HepG2 (cell line): Measurements from ENCODE around the gene HTRA3. TPM values are rescaled to one million over a fixed set of nuclear protein-coding genes. Genes with fewer than 3 reads are reported as not detected.

Experiments
- ATAC-seq: fragments of 200-7000 bp; cut with Tn5 transposase; 3 replicates; pipeline ENCODE4 v1.9.1; 2020; ENCODE audit warnings: mild to moderate bottlenecking, moderate library complexity
- BruUV-seq: library from RNA; stranded (reverse); fragments of 400-500 nt; replicated peaks from 2 replicates; lab custom pipeline; 2021; lab: Mats Ljungman, UMichigan
- CTCF ChIA-PET: fragments of 300-600 bp; formaldehyde crosslinking; extraction: SDS; loops from one replicate; lab custom pipeline; 2021; ENCODE audit warnings: low total read pairs, inconsistent platforms, low intra/inter-chr PET ratio; lab: Yijun Ruan, JAX
- POLR2A ChIA-PET: fragments of 350-600 bp; sonication (Branson Sonifier 250); formaldehyde crosslinking; loops from one replicate; lab custom pipeline; 2020; ENCODE audit warnings: antibody characterized with exemption, inconsistent platforms; lab: Yijun Ruan, JAX
- DNase-seq: peaks from one replicate; pipeline ENCODE4 v3.0.0-alpha.2; 2015; ENCODE audit warnings: low spot score
- FAIRE-seq: peaks from 3 replicates; lab custom pipeline; 2011; peaks lifted over from hg19 to GRCh38; lab: Jason Lieb, UNC
- H2AFZ ChIP-seq: one replicate; pipeline ENCODE4 v1.6.1; 2011; ENCODE audit warnings: low read length, inconsistent platforms
- H3K27ac ChIP-seq: fragments of 300-600 bp; 3 replicates; pipeline ENCODE4 v1.8.0; 2011; ENCODE audit warnings: mixed run types, mild to moderate bottlenecking, mixed read lengths, low read length, inconsistent platforms; ENCODE audit not compliant: insufficient read depth; ENCODE audit errors: extremely low read length
- H3K27me3 ChIP-seq, 2 experiments: fragments of 200-600 bp in 1 of 2; 2 replicates in 1 of 2; 3 replicates in 1 of 2; pipeline versions ENCODE4 v1.6.0 to v1.8.0; 2011; ENCODE audit warnings: low read length in 2 of 2, mild to moderate bottlenecking in 2 of 2, moderate library complexity in 2 of 2, inconsistent platforms in 1 of 2; ENCODE audit not compliant: insufficient read depth in 2 of 2, control insufficient read depth in 1 of 2
- H3K36me3 ChIP-seq, 2 experiments: fragments of 200-600 bp in 1 of 2; replicated peaks in 1 of 2; 2 replicates in 1 of 2; 3 replicates in 1 of 2; pipeline versions ENCODE4 v1.5.1 to v1.8.0; 2011; ENCODE audit warnings: low read length in 2 of 2, inconsistent platforms in 1 of 2; ENCODE audit not compliant: insufficient read depth in 2 of 2, control insufficient read depth in 1 of 2
- H3K4me1 ChIP-seq: 2 replicates; pipeline ENCODE4 v1.5.1; 2012; ENCODE audit warnings: low read length, inconsistent platforms; ENCODE audit not compliant: insufficient read depth
- H3K4me2 ChIP-seq: 2 replicates; pipeline ENCODE4 v1.6.0; 2011; ENCODE audit warnings: low read depth, low read length, inconsistent platforms
- H3K4me3 ChIP-seq, 3 experiments: fragments of 200-600 bp in 1 of 3; sonication (generic), shearing (Covaris generic) in 1 of 3; replicated peaks in 1 of 3; 2 replicates each; pipeline ENCODE4 v1.5.1; 2011 to 2016; ENCODE audit warnings: low read length in 3 of 3, inconsistent platforms in 2 of 3, low read depth in 2 of 3, mild to moderate bottlenecking in 2 of 3, control low read depth in 1 of 3, mixed read lengths in 1 of 3; ENCODE audit not compliant: insufficient read depth in 1 of 3
- H3K79me2 ChIP-seq: one replicate; pipeline ENCODE4 v1.6.1; 2011; ENCODE audit warnings: low read length, inconsistent platforms; ENCODE audit not compliant: insufficient read depth
- H3K9ac ChIP-seq: 2 replicates; pipeline ENCODE4 v1.6.0; 2011; ENCODE audit warnings: mild to moderate bottlenecking, low read depth, low read length, inconsistent platforms; ENCODE audit not compliant: insufficient read depth
- H3K9me3 ChIP-seq: 2 replicates; pipeline ENCODE4 v1.5.1; 2012; ENCODE audit warnings: mild to moderate bottlenecking, low read length
- H4K20me1 ChIP-seq: 2 replicates; pipeline ENCODE4 v1.6.0; 2011; ENCODE audit warnings: inconsistent platforms, mild to moderate bottlenecking, low read length, moderate library complexity; ENCODE audit not compliant: insufficient read depth
- ATF7 ChIP-seq, 2 experiments: fragments of 450-650 bp in 1 of 2; sonication (generic) in 1 of 2; formaldehyde crosslinking in 1 of 2; IDR thresholded peaks; 2 replicates each; pipeline versions ENCODE4 v1.4.0 to v1.6.1; 2016 to 2020; ENCODE audit warnings: antibody characterized with exemption in 1 of 2, mild to moderate bottlenecking in 1 of 2, missing genetic modification reagents in 1 of 2
- ATM ChIP-seq: fragments of 450-650 bp; IDR thresholded peaks from 2 replicates; pipeline ENCODE4 v1.7.1; 2017; ENCODE audit warnings: mild to moderate bottlenecking, borderline replicate concordance
- CREB1 ChIP-seq, 2 experiments: fragments of 450-650 bp in 1 of 2; IDR thresholded peaks; 2 replicates each; pipeline ENCODE4 v1.6.1; 2016 to 2017; ENCODE audit warnings: control low read depth in 1 of 2, mild to moderate bottlenecking in 1 of 2, missing compliant biosample characterization in 1 of 2, missing genetic modification characterization in 1 of 2
- GATAD2A ChIP-seq: IDR thresholded peaks from 2 replicates; pipeline ENCODE4 v1.6.1; 2016
- HINFP ChIP-seq: sonication (generic); formaldehyde crosslinking; IDR thresholded peaks from 2 replicates; pipeline ENCODE4 v1.4.0; 2020; ENCODE audit warnings: low read depth, mild to moderate bottlenecking, missing genetic modification reagents
- SMARCC2 ChIP-seq: fragments of 450-650 bp; IDR thresholded peaks from 2 replicates; pipeline ENCODE4 v1.6.1; 2017; ENCODE audit warnings: antibody characterized with exemption, mild to moderate bottlenecking
- SMARCE1 ChIP-seq: fragments of 450-650 bp; IDR thresholded peaks from 2 replicates; pipeline ENCODE4 v1.6.1; 2017; ENCODE audit warnings: borderline replicate concordance
- SNAPC2 ChIP-seq: sonication (generic); formaldehyde crosslinking; IDR thresholded peaks from 2 replicates; pipeline ENCODE4 v1.8.1; 2022; ENCODE audit warnings: mild to moderate bottlenecking, missing genetic modification reagents
- SP2 ChIP-seq: sonication (generic); formaldehyde crosslinking; IDR thresholded peaks from 2 replicates; pipeline ENCODE4 v1.5.1; 2020; ENCODE audit warnings: mild to moderate bottlenecking, missing genetic modification reagents
- ZFP91 ChIP-seq: sonication (generic); formaldehyde crosslinking; IDR thresholded peaks from 2 replicates; pipeline ENCODE4 v1.9.0; 2022; ENCODE audit warnings: missing genetic modification reagents, mild to moderate bottlenecking, borderline replicate concordance
- ZNF383 ChIP-seq: sonication (generic); formaldehyde crosslinking; IDR thresholded peaks from 2 replicates; pipeline ENCODE4 v1.4.0; 2020; ENCODE audit warnings: missing genetic modification reagents, mild to moderate bottlenecking, borderline replicate concordance
- ZSCAN20 ChIP-seq: sonication (generic); formaldehyde crosslinking; IDR thresholded peaks from 2 replicates; pipeline ENCODE4 v1.4.0; 2020; ENCODE audit warnings: missing genetic modification reagents, mild to moderate bottlenecking, borderline replicate concordance
- WGBS: methylation state at CpG from one replicate; pipeline ENCODE4 v1.1.6; 2017; ENCODE audit warnings: low lambda C conversion rate; 5-methylcytosine and 5-hydroxymethylcytosine counted together
- in situ Hi-C: cut with HindIII; loops from 2 replicates; pipeline ENCODE4 v1.10.0; 2017; ENCODE audit warnings: low pct_unique_long_range_greater_than_20kb; ENCODE audit not compliant: extremely low pct_ligation_motif_present
- intact Hi-C: fragments of 100-400 bp; cut with micrococcal nuclease; formaldehyde crosslinking; loops from one replicate; pipeline ENCODE4 v1.10.0; 2022; ENCODE audit not compliant: unreplicated experiment
- polyA plus RNA-seq, 8 experiments: library from polyadenylated mRNA; depleted of rRNA in 3 of 8; stranded (reverse) in 7 of 8; unstranded in 1 of 8; fragments of >200 nt; fragmentation: Illumina TruSeq in 4 of 8; extraction: Trizol in 4 of 8; gene quantifications; 2 replicates each; pipeline versions ENCODE4 v1.2.1 to v1.2.3, GENCODE V29; 2011 to 2016; ENCODE audit warnings: low read depth in 4 of 8, missing spikeins in 1 of 8, mixed read lengths in 1 of 8; ENCODE audit not compliant: insufficient read depth in 1 of 8
- total RNA-seq, 5 experiments: library from RNA; depleted of rRNA; stranded (reverse); fragments of >200 nt; fragmentation: Illumina TruSeq; extraction: Trizol; gene quantifications; 2 replicates each; pipeline ENCODE4 v1.2.3, GENCODE V29; 2016; ENCODE audit warnings: low read depth in 1 of 5

The HTRA3 gene
- total and polyA plus RNA-seq, 2 of the 13 experiments (the other 11 are each of a cell fraction or from before 2014, with no cell fraction given), result 0.17 TPM; not detected in 1

GRCh38 chr4:8324640-8325239 is 55.2 kb downstream of the HTRA3 start (continued):
- TF ChIP-seq ZSCAN20 (no peak), SP2 (no peak), CREB1 (IDR thresholded peaks at IDR 0.05) (peak; percentile 63), CREB1 (CRISPR knock-in tag; IDR thresholded peaks at IDR 0.05) (no peak), ZNF383 (CRISPR knock-in tag) (no peak), ATF7 (IDR thresholded peaks at IDR 0.05) (peak; percentile 84), ATF7 (CRISPR knock-in tag; IDR thresholded peaks at IDR 0.05) (no peak), ZFP91 (no peak)

GRCh38 chr4:8325291-8325973 is 55.9 kb downstream of the HTRA3 start:
- 7% methylated on average over 5 of the region's 8 CpGs for WGBS
- ATAC-seq (no peak), FAIRE-seq (no peak), DNase-seq (no peak)
- ChIA-PET POLR2A (no interaction called here), CTCF (no interaction called here)
- Histone ChIP-seq H3K9me3 (0 out of 2 replicates have a peak, but pooled peaks cover 5% of the 10 kb centered on the region), H3K4me3 (no peak overlapping the region), H3K27ac (no peak overlapping the region), H2AFZ (no peak overlapping the region), H3K9ac (no peak overlapping the region), H4K20me1 (no peaks in the 10 kb centered on the region), H3K27me3 (peaks cover 3 to 19% of the 10 kb centered on the region in 2 experiments; a peak in 3 of 5 replicates), H3K36me3 (no peaks in the 10 kb centered on the region), H3K79me2 (no peaks in the 10 kb centered on the region), H3K4me2 (no peak overlapping the region), H3K4me1 (no peaks in the 10 kb centered on the region)
- BruUV-seq, result no TSS peak
- TF ChIP-seq SMARCE1, result no peak
- TF ChIP-seq ATM, result no peak
- no peak for TF ChIP-seq SNAPC2 (CRISPR knock-in tag)
- TF ChIP-seq HINFP, result no peak
- TF ChIP-seq GATAD2A (CRISPR knock-in tag), result no peak
- no peak for TF ChIP-seq SMARCC2
- in situ Hi-C loops (no loop called here), intact Hi-C loops (no loop called here)
